GM21576 (cell line): Measurements from ENCODE around the gene MAL.

ENCODE experiments used
- ATAC-seq: cut with Tn5 transposase; IDR thresholded peaks from one replicate; pipeline ENCODE4 v1.9.1; 2021; ENCODE audit warnings: mild to moderate bottlenecking, moderate library complexity; ENCODE audit not compliant: unreplicated experiment

MAL gene

GRCh38 chr2:95025406-95026319 lies at the start of gene MAL:
TSS of gene MAL (plus strand) at chr2:95025708. CDS start at chr2:95025793, 85 bp downstream.
- ATAC-seq = no peak

DNA sequence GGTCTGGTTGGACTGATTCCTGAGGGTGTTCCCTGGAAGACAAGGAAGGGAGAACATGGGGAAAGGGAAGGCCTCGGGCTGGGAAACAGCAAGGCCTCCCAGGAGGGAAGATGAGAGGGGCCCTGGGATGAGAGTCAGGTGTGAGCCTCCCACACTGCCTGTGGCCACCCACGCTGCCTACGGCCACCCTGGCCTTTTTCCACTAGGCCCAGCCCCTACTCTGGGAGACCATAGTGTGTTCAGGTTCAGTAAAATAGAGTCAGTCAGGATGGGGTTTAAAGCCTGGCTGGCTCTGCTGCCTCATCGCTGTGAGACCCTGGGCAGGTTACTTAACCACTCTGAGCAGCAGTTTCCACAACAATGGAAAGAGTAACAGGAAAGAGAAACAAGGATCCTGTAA lies 47.7 kb upstream of the MAL start:
- no peak for ATAC-seq

- ATAC-seq = no peak
Measured at GRCh38 chr2:94978917-94979316, 46.6 kb upstream of the MAL start.

DNA sequence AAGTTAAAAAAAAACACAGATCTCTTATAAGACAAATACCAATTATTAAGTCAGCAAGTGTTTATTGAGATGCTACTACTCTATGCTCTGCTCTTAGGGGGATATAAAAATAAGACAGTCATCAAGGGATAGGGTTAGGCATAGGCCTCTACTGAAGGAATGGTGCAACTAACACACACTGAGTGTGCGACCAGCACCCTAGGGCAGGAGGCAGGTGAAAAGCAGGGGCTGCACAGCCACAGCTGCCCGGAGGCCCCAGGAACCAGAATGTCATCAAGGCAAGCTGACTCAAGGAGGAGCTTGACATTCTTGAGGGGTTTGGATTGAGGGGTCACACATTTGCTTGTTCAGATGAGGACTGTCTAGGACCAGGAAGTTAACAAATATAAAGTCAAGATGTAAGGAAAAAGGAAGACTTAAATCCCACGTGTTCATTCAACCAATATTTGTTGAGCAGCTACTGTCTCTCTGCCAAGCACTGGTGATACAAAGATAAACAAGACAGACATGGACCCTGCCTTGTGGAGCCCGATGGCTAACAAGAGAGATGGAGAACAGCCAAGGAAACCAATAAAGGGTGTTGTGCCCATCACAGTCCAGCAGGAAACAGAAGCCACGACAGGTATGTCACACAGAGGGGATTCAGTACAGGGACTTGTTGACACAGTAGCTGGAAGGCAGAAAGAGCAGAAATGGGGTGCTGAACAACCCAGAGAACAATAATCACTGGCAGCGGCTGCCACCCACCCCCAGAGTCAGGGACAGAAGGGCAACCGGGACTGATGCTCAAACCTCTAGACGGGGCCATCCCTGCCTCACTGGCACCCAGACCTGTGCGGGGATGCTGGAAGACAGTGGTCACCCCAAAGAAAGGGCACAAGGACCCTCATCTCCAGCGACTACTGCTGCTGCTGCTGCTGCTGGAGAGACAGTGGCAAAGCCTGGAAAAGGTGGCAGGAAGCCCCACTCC lies 45.8 kb upstream of the MAL start:
- ATAC-seq = no peak

DNA sequence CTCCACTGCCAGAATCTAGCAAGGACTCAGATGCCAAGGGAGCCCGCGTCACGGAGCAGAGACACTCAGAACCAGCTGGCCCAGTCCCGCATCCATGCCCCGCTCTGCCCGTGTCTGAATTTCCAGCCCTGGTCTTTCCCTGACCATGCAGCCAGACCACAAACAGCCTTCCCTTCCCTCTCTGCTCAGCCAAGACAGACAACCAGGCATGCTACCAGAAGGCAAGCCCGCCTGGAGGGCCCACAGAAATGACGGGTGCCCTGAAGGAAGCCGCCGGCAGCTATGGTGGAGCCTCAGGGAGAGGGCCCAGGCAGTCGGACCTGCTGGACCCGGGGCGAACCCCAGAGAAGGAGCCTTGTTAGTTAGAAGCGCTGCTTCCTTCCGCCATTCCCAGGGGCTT lies 45.1 kb upstream of the MAL start:
- no peak for ATAC-seq

GRCh38 chr2:94982156-94982555 lies 43.4 kb upstream of the MAL start:
- no peak for ATAC-seq

GRCh38 chr2:94982675-94983074 lies 42.8 kb upstream of the MAL start:
- no peak for ATAC-seq

DNA sequence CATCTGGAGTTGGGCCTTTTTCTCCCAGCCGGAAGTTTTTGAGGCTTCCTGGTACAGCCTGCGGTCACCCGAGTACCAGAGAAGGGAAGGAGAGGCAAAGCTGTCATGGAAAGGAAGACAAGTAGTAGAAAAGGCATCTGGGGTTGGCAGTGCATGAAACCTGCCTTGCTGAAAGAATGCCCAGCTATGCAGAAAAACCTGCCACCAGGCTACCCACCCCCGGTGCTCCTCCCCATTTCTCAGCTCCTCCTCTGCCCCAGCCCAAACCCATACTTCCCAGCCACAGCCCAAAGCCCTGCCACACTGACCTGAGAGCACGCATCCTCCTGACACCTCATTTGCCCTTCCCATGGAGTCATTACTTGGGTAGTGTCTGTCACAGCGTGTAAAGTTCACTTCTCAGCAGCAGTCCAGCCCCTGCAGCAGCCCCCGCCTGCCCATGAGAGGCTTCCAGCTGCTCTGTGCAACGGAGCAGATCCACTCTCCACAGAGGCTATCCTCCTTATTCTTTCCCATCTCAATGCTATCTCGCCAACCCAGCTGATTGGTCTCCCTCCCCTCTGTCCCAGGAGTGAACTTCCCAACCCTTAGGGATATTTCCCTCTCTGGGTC lies 40.4 kb upstream of the MAL start:
- ATAC-seq = no peak

GRCh38 chr2:94985636-94986035 lies 39.9 kb upstream of the MAL start:
- ATAC-seq = no peak

DNA sequence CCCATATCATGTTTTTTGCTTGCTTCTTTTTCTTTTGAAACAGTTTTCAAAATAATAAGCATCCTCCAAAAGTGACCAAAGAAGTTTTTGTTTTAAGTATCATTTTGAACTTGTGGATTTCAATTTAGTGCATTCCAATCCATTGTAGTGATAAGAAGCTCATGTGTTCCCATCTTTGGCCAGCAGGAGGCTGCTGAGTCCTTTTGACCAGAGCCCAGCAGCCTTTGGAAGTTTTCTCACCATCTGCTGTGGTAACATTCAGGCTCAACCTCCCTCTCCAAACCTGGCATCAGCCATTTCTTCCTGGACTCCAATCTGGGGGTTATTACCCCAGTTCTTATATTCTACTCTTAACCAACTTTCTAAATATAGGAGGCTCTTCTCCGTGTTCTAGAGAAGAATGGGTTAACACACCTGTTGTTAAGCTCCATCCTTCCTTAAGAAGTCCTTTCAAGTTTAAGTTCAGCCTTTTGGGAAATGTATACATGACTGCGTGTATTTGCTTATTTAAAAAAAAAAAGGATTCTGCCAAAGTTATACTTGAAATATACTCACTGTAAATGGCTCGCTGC lies 39.0 kb upstream of the MAL start:
- ATAC-seq = peak; percentile 73

DNA sequence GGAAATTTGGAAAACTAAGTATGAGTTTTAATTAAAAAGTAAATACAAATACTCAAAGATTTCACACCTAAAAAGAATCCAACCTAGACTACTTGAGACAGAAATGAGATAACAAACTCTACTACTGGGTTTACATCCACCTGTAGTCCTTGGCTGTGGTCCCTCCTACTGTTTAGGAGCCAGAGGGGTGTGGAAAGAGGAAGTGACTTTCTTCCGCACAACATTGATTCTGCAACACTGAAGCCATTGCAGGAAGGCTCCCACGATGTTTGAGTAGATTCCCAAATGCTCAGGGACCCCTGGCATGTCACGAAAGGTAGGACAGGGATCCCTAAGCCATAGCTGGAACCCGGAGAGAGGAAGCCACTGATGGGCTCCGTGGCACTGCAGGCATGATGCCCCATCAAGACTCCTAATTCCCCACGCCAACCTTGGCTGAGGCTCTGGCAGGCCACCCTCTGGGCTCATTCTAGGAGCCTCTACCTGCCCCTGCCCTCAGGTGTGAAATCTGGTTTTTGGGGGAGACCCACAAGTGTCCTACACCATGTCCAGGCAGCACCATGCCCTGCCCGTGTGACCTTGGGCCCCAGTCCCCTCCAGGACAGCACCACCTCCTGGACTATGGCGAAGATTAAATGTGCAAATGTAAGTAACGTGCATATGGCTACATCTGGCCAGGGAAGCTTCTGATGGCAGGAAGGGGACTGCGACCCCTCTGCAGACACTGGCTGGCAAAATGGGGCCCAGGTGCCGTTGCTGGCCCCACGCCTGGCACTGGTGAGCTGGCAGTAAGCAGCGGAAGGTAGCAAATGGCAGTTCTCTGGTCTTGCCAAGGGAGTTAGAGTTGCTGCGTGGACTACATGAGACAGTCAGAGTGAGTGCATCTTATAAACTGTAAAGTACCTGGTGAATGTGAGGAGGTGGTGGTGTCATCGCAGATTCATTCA lies 38.2 kb upstream of the MAL start:
- ATAC-seq = no peak

DNA sequence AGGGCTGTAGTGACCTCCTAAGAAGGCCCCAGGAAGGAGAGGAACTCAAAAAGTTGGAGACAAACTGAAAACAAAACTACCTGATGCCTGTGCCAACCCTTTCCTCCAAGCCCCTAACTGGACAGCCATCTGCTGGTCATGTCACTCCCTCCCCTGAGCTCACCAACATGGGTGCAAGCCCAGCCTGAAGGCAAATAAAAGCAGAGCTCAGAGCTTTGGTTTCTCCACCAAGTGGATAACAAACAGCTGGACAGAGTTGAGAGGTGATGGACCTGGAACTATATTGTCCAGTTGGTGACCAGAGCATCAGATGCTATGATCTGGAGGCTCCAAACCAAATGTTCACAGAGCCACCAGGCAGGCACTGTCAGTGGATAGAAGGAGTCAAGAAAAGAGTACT lies 34.6 kb upstream of the MAL start:
- no peak for ATAC-seq

- ATAC-seq = no peak
Measured at GRCh38 chr2:94992360-94992759, 33.1 kb upstream of the MAL start.

- no peak for ATAC-seq
Measured at GRCh38 chr2:94993176-94994062, 32.1 kb upstream of the MAL start.

GRCh38 chr2:94994063-94994913 lies 31.2 kb upstream of the MAL start:
- ATAC-seq = no peak

DNA sequence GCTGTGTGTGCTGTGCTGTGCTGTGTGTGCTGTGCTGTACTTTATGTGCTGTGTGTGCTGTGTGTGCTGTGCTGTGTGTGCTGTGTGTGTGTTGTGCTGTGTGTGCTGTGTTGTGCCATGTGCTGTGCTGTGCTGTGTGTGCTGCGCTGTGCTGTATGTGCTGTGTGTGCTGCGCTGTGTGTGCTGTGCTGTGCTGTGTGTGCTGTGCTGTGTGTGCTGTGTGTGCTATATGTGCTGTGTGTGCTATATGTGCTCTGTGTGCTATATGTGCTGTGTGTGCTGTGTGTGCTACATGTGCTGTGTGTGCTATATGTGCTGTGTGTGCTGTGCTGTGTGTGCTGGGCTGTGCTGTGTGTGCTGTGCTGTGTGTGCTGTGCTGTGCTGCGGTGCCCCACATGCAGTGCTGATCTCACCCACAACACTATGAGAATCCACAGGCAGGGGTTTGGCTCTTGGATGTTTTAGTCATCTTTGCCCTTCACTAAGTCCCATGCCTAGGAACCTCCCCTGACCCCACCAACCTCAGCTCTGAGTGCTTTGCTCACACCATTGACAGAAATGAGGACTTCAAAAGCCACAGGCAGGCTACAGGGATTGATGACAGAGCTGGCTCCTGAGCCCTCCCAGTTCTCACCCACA lies 30.5 kb upstream of the MAL start:
- ATAC-seq = no peak

- no peak for ATAC-seq
Measured at GRCh38 chr2:94995553-94996304, 29.8 kb upstream of the MAL start.
